BJ (cell line): Measurements from ENCODE around the gene LRIT1. TPM values are rescaled to one million over a fixed set of nuclear protein-coding genes. Genes with fewer than 3 reads are reported as not detected.

Experiments
- CTCF ChIA-PET: fragments of 350-600 bp; formaldehyde crosslinking; extraction: SDS; loops from one replicate; lab custom pipeline; 2021; ENCODE audit warnings: antibody characterized with exemption, inconsistent platforms; lab: Yijun Ruan, JAX
- POLR2A ChIA-PET: fragments of 300-600 bp; sonication (Branson Sonifier 250); formaldehyde crosslinking; extraction: SDS; loops from one replicate; lab custom pipeline; 2021; ENCODE audit warnings: antibody characterized with exemption; lab: Charles Lee
- DNase-seq: peaks from one replicate; pipeline ENCODE4 v3.0.0-alpha.2; 2011; ENCODE audit warnings: low read depth
- H3K27me3 ChIP-seq: 2 replicates; pipeline ENCODE4 v1.6.0; 2011; ENCODE audit warnings: low read length; ENCODE audit not compliant: control insufficient read depth, insufficient read depth
- H3K36me3 ChIP-seq: 2 replicates; pipeline ENCODE4 v1.5.1; 2011; ENCODE audit warnings: low read length; ENCODE audit not compliant: control insufficient read depth, insufficient read depth
- H3K4me3 ChIP-seq: 2 replicates; pipeline ENCODE4 v1.5.1; 2011; ENCODE audit warnings: low read depth, mild to moderate bottlenecking, control low read depth, low read length
- polyA plus RNA-seq: library from polyadenylated mRNA; depleted of rRNA; stranded (reverse); fragments of >200 nt; gene quantifications from 2 replicates; pipeline ENCODE4 v1.2.3, GENCODE V29; 2011
- TF ChIP-seq, protein P1 (sequence below): IDR thresholded peaks from 2 replicates; pipeline ENCODE4 v1.5.1; 2011; ENCODE audit warnings: low read depth, mild to moderate bottlenecking, control low read depth, inconsistent platforms, low read length, moderate library complexity; ENCODE audit not compliant: insufficient read depth

LRIT1 gene
- polyA plus RNA-seq, 1 experiment, result not detected

DNA sequence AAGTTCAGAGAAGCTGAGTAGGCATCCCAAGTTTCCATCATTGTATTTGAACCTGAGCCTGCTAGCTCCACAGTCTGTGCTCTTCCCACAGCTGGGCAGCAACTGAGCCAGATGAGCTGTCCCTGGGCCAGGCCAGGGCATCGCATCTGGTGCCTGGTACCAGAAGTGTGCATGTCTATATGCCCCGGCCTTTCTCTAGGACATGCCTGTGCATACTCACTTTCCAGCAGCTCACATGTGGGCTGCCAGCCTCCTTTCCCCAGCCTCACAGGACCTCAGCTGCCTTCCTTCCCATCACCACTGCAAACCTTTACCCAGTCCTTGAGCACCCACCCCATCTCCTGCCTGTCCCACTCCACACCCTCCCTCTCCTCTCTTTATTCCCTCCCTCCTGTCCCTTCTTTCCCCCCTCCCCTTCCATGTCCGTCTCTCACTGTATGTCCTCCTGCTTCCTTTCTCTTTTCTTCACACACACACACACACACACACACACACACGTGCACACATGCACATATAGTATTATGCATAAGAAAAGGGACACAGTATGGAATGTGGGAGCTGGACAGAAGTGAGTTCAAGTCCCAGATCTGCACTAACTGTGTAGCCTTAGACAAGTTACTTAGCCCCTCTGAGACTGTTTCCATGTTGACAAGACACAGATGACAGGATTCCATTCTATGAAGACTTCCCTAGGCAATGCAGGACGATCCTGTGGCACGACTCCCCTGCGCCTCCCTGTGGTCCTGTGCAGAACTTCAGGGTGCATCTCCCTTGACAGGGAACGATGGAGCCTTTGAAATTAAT lies 36.1 kb downstream of the LRIT1 start:
- Histone ChIP-seq H3K36me3 (no peaks in the 10 kb centered on the region), H3K4me3 (no peak overlapping the region), H3K27me3 (0 out of 2 replicates have a peak, but pooled peaks cover 2% of the 10 kb centered on the region)
- TF ChIP-seq, protein P1, sequence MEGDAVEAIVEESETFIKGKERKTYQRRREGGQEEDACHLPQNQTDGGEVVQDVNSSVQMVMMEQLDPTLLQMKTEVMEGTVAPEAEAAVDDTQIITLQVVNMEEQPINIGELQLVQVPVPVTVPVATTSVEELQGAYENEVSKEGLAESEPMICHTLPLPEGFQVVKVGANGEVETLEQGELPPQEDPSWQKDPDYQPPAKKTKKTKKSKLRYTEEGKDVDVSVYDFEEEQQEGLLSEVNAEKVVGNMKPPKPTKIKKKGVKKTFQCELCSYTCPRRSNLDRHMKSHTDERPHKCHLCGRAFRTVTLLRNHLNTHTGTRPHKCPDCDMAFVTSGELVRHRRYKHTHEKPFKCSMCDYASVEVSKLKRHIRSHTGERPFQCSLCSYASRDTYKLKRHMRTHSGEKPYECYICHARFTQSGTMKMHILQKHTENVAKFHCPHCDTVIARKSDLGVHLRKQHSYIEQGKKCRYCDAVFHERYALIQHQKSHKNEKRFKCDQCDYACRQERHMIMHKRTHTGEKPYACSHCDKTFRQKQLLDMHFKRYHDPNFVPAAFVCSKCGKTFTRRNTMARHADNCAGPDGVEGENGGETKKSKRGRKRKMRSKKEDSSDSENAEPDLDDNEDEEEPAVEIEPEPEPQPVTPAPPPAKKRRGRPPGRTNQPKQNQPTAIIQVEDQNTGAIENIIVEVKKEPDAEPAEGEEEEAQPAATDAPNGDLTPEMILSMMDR, result peak; percentile 73
- no peak for DNase-seq
- ChIA-PET CTCF (interaction anchor here (0.8 to 1.6 kb wide), 4 partner anchors 9 to 145 kb away, joined by 3 to 4 read pairs (median 4); partner anchors contain the start of gene LRIT2), POLR2A (no interaction called here)

DNA sequence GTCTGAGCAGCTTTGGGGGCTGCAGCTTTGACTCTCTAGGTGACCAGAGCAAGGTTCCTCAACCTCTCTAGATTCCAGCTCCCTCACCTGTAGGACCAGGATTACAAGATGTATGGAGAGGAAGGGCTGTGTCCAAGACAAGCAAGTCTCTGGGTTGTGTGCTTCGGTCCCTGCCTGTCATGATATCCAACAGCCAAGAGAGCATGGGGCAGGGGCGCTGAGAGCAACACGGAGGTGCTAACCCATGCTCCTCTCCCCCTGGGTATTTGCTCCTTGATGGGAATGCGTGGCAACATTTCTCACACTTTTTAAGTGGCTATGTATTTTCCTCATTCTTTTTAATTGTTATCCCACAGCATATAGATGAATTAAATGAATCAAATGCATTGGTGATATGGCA lies 36.7 kb downstream of the LRIT1 start:
- Histone ChIP-seq H3K36me3 (no peaks in the 10 kb centered on the region), H3K27me3 (0 out of 2 replicates have a peak, but pooled peaks cover 2% of the 10 kb centered on the region), H3K4me3 (no peak overlapping the region)
- CTCF ChIA-PET, result interaction anchor here (0.8 to 1.6 kb wide), 3 partner anchors 10 to 144 kb away, joined by 4 read pairs; no protein-coding TSS in a partner anchor
- POLR2A ChIA-PET, result no interaction called here
- DNase-seq, result no peak
- TF ChIP-seq, protein P1, result no peak

DNA sequence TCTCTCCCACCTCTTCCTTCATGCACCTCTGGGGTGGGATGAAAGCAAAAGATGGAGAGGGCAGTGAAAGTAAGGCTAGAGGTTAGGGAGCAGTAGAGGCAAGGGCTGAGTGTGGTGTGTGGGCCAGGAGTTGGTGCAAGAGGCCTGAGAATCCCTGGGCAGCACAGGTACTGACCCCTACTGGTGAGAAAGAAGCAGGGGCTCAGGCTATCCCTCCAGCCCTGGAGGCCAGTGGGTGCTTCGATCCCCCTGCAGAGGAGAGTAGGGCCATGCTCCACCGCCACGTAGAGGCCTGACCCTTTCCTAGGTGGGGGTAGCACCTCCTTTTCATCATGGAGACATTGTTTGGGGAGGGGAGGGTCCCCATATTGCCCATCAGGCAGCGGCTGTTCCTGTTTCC lies 37.2 kb downstream of the LRIT1 start:
- Histone ChIP-seq H3K4me3 (no peak overlapping the region), H3K36me3 (no peaks in the 10 kb centered on the region), H3K27me3 (0 out of 2 replicates have a peak, but pooled peaks cover 2% of the 10 kb centered on the region)
- CTCF ChIA-PET, result interaction anchor here (1.6 kb wide), 1 partner anchor 11 kb away, joined by 4 read pairs; no protein-coding TSS in a partner anchor
- POLR2A ChIA-PET, result no interaction called here
- TF ChIP-seq, protein P1, result peak; percentile 27; the same call in 1 of the 2 replicates
- DNase-seq, result no peak

DNA sequence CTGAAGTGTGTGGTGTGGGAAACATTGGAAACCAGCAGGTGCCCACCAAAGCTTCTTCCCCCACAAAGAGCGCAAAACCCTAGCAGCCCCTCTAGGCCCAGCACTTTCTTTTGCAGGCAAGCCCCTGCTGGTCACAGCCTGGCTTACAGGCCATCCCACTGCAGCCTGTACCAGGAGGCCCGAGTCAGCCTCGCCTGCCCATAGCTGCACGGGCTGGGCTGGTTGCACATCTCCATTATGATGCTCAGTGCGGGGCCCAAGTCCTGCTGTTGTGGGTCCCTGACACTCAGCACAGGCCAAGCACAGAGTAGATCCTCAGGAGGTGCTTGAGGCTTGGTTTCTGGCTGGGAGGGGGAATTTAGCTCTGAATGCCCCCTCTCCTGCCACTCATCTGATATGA lies 39.0 kb downstream of the LRIT1 start:
- ChIA-PET POLR2A (no interaction called here), CTCF (no interaction called here)
- H3K36me3 ChIP-seq, result no peaks in the 10 kb centered on the region
- TF ChIP-seq, protein P1, result no peak
- H3K27me3 ChIP-seq, result no peaks in the 10 kb centered on the region; the same call in 1 of the 2 replicates
- H3K4me3 ChIP-seq, result no peak overlapping the region
- DNase-seq, result no peak

DNA sequence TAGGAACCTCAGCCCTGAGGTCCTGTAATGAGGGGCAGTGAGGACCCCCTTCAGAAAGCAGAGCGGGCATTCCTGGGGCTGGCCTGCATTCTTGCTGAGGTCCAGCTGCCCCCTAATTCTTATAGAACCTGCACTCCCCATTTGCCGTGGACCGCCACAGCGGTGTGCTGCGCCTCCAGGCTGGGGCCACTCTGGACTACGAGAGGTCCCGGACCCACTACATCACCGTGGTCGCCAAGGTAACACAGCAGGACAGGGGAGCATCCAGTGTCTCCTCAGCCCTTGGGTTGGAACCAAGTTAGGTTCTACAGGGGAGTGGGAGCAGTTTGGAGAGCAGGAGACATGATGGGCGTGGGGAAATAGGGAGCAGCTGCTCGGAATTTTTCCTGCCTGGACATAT lies 39.7 kb downstream of the LRIT1 start:
- TF ChIP-seq, protein P1, result no peak
- no peak for DNase-seq
- CTCF ChIA-PET, result no interaction called here
- Histone ChIP-seq H3K27me3 (peaks cover under 1% of the 10 kb centered on the region; the same call in 1 of the 2 replicates), H3K4me3 (no peak overlapping the region), H3K36me3 (no peaks in the 10 kb centered on the region)
- POLR2A ChIA-PET, result no interaction called here
